ENCODE results near the gene POLR3B. TPM values are rescaled to one million over a fixed set of nuclear protein-coding genes. Genes with fewer than 3 reads are reported as not detected.

The POLR3B gene
- total and polyA plus RNA-seq, 2 of the 13 experiments (the other 11 are each of a cell fraction or from before 2014, with no cell fraction given): 4.8 to 13.1 TPM

DNA sequence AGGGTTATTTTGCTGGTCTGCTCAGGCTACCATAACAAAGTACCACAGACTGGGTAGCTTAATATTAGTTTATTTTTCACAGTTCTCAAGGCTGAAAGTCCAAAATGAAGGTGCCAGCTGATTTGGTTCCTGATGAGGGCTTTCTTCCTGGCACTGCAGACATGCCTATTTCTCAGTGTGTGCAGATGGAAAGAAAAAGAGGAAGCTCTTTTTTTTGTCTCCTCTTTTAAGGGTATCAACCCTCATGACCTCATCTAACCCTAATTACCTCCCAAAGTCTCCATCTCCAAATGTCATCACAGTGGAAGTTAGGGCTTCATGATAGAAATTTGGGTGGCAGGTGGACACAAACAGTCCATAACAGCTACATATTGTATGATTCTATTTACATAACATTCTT is 25.0 kb upstream of the POLR3B start (continued):
- TF ChIP-seq, protein P1, sequence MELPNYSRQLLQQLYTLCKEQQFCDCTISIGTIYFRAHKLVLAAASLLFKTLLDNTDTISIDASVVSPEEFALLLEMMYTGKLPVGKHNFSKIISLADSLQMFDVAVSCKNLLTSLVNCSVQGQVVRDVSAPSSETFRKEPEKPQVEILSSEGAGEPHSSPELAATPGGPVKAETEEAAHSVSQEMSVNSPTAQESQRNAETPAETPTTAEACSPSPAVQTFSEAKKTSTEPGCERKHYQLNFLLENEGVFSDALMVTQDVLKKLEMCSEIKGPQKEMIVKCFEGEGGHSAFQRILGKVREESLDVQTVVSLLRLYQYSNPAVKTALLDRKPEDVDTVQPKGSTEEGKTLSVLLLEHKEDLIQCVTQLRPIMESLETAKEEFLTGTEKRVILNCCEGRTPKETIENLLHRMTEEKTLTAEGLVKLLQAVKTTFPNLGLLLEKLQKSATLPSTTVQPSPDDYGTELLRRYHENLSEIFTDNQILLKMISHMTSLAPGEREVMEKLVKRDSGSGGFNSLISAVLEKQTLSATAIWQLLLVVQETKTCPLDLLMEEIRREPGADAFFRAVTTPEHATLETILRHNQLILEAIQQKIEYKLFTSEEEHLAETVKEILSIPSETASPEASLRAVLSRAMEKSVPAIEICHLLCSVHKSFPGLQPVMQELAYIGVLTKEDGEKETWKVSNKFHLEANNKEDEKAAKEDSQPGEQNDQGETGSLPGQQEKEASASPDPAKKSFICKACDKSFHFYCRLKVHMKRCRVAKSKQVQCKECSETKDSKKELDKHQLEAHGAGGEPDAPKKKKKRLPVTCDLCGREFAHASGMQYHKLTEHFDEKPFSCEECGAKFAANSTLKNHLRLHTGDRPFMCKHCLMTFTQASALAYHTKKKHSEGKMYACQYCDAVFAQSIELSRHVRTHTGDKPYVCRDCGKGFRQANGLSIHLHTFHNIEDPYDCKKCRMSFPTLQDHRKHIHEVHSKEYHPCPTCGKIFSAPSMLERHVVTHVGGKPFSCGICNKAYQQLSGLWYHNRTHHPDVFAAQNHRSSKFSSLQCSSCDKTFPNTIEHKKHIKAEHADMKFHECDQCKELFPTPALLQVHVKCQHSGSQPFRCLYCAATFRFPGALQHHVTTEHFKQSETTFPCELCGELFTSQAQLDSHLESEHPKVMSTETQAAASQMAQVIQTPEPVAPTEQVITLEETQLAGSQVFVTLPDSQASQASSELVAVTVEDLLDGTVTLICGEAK (IDR thresholded peaks at IDR 0.05): no peak
- TF ChIP-seq, protein P1 (CRISPR knock-in tag; IDR thresholded peaks at IDR 0.05): no peak
- TF ChIP-seq ZNF83 (CRISPR knock-in tag; IDR thresholded peaks at IDR 0.05; ENCODE audit: borderline replicate concordance) (no peak), ZNF326 (CRISPR knock-in tag; IDR thresholded peaks at IDR 0.05; ENCODE audit: borderline replicate concordance) (no peak), ZSCAN22 (CRISPR knock-in tag; IDR thresholded peaks at IDR 0.05) (no peak)
